ENCODE measurements around the gene WDR59. TPM values are rescaled to one million over a fixed set of nuclear protein-coding genes. Genes with fewer than 3 reads are reported as not detected.

WDR59 gene
- total RNA-seq, 2 donors from 2014 or later: 105 to 110 TPM

DNA sequence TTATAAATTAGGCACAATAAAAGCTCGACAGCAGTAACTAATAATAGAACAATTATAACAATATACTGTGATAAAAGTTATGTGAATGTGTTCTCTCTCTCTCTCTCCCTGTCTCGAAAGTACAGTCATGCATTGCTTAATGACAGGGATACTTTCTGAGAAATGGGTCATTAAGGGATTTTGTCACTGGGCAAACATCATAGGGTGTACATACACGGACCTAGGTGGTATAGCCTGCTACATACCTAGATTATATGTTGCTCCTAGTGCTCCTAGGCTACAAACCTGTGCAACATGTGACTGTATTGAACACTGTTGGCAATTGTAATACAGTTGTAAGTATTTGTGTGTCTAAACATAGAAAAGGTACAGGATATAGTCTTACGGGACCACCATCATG, 20.8 kb upstream of the WDR59 start:
- Mint-ChIP-seq H3K4me1 (peaks cover 23% of the 10 kb centered on the region), H3K36me3 (ENCODE audit: low read depth) (peaks cover 10% of the 10 kb centered on the region), H3K27ac (no peak overlapping the region), H3K4me3 (no peak overlapping the region), H3K27me3 (ENCODE audit: insufficient read depth) (no peaks in the 10 kb centered on the region), H3K9me3 (no peaks in the 10 kb centered on the region)
- H3K36me3 ChIP-seq (ENCODE audit: control insufficient read depth, insufficient read depth, low read length): no peaks in the 10 kb centered on the region
- H3K9me3 ChIP-seq (ENCODE audit: control insufficient read depth, low read length): peaks cover 5% of the 10 kb centered on the region
- TF ChIP-seq, protein P1, sequence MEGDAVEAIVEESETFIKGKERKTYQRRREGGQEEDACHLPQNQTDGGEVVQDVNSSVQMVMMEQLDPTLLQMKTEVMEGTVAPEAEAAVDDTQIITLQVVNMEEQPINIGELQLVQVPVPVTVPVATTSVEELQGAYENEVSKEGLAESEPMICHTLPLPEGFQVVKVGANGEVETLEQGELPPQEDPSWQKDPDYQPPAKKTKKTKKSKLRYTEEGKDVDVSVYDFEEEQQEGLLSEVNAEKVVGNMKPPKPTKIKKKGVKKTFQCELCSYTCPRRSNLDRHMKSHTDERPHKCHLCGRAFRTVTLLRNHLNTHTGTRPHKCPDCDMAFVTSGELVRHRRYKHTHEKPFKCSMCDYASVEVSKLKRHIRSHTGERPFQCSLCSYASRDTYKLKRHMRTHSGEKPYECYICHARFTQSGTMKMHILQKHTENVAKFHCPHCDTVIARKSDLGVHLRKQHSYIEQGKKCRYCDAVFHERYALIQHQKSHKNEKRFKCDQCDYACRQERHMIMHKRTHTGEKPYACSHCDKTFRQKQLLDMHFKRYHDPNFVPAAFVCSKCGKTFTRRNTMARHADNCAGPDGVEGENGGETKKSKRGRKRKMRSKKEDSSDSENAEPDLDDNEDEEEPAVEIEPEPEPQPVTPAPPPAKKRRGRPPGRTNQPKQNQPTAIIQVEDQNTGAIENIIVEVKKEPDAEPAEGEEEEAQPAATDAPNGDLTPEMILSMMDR (conservative IDR thresholded peaks at IDR 0.05): no peak
- 95 to 100% methylated on average over 2 to 3 of the region's 4 CpGs for WGBS, 2 experiments (ENCODE audit: insufficient coverage in 1 of 2, insufficient read length in 1 of 2)
- H3K4me1 ChIP-seq (ENCODE audit: control insufficient read depth, insufficient read depth, low read length): peaks cover 4% of the 10 kb centered on the region
- no peak overlapping the region for H3K4me3 ChIP-seq (ENCODE audit: low read length)
- no peak overlapping the region for H3K27ac ChIP-seq (ENCODE audit: low read depth, low read length)
- H3K9ac ChIP-seq (ENCODE audit: extremely low read depth, low read length, poor library complexity, severe bottlenecking): no peak overlapping the region
- no peaks in the 10 kb centered on the region for H3K27me3 ChIP-seq (ENCODE audit: control insufficient read depth, insufficient read depth, low read length, poor library complexity, severe bottlenecking)
- DNase-seq: no peak

DNA sequence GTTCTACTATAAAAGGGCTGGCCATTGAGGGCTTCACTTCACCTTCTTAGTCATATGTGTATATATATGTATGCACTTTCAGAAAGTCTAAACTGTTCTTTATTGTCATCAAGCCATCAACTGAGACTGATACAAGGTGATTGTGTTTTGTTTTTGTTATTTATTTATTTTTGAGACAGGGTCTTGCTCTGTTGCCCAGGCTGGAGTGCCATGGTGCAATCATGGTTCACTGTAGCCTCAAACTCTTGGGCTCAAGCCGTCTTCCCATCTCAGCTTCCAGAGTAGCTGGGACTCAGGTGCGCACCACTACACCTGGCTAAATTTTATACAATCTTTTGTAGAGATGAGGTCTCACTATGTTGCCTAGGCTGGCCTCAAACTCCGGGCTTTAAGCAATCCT, 19.5 kb upstream of the WDR59 start:
- H3K36me3 Mint-ChIP-seq (ENCODE audit: low read depth): peaks cover 10% of the 10 kb centered on the region
- no peak for DNase-seq
- TF ChIP-seq, protein P1 (conservative IDR thresholded peaks at IDR 0.05): no peak
- Histone ChIP-seq H3K36me3 (ENCODE audit: control insufficient read depth, insufficient read depth, low read length) (no peaks in the 10 kb centered on the region), H3K4me3 (ENCODE audit: low read length) (no peak overlapping the region), H3K9me3 (ENCODE audit: control insufficient read depth, low read length) (peaks cover 5% of the 10 kb centered on the region), H3K4me1 (ENCODE audit: control insufficient read depth, insufficient read depth, low read length) (peaks cover 5% of the 10 kb centered on the region), H3K9ac (ENCODE audit: extremely low read depth, low read length, poor library complexity, severe bottlenecking) (no peak overlapping the region), H3K27me3 (ENCODE audit: control insufficient read depth, insufficient read depth, low read length, poor library complexity, severe bottlenecking) (no peaks in the 10 kb centered on the region), H3K27ac (ENCODE audit: low read depth, low read length) (no peak overlapping the region)
- no peak overlapping the region for H3K27ac Mint-ChIP-seq
- H3K27me3 Mint-ChIP-seq (ENCODE audit: insufficient read depth): peaks cover 6% of the 10 kb centered on the region
- peaks cover 31% of the 10 kb centered on the region for H3K4me1 Mint-ChIP-seq
- H3K4me3 Mint-ChIP-seq: no peak overlapping the region
- 95 to 100% methylated on average over 2 to 3 of the region's 3 CpGs for WGBS, 2 experiments (ENCODE audit: insufficient coverage in 1 of 2, insufficient read length in 1 of 2)
- no peaks in the 10 kb centered on the region for H3K9me3 Mint-ChIP-seq

DNA sequence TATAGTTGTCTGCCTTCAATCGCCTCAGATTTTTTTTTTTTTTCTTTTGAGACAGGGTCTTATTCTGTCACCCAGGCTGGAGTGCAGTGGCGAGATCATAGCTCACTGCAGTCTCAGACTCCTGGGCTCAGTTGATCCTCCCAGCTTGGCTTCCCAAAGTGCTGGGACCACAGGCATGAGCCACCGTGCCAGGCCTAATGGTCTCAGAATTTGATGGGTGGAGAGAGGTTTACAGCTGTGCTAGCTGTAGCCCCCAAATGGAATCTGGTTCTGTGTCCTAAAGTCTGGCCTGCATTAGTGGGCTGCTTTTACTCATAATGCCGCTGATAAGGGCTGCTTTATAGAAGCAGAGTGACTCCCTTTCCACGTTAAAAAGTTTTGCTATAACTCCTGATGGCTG, 19.0 kb upstream of the WDR59 start:
- H3K4me1 Mint-ChIP-seq: peaks cover 31% of the 10 kb centered on the region
- no peaks in the 10 kb centered on the region for H3K36me3 ChIP-seq (ENCODE audit: control insufficient read depth, insufficient read depth, low read length)
- peak overlapping the region; percentile 10 for H3K27ac Mint-ChIP-seq
- no peak overlapping the region for H3K9ac ChIP-seq (ENCODE audit: extremely low read depth, low read length, poor library complexity, severe bottlenecking)
- peaks cover 6% of the 10 kb centered on the region for H3K27me3 Mint-ChIP-seq (ENCODE audit: insufficient read depth)
- peaks cover 5% of the 10 kb centered on the region for H3K9me3 ChIP-seq (ENCODE audit: control insufficient read depth, low read length)
- peaks cover 9% of the 10 kb centered on the region for H3K36me3 Mint-ChIP-seq (ENCODE audit: low read depth)
- TF ChIP-seq, protein P1 (conservative IDR thresholded peaks at IDR 0.05): no peak
- H3K4me3 ChIP-seq (ENCODE audit: low read length): no peak overlapping the region
- no peak for DNase-seq
- H3K27ac ChIP-seq (ENCODE audit: low read depth, low read length): no peak overlapping the region
- H3K4me3 Mint-ChIP-seq: no peak overlapping the region
- WGBS, 2 experiments (ENCODE audit: insufficient coverage in 1 of 2, insufficient read length in 1 of 2): 96 to 97% methylated on average over 3 to 5 of the region's 5 CpGs
- peaks cover 5% of the 10 kb centered on the region for H3K4me1 ChIP-seq (ENCODE audit: control insufficient read depth, insufficient read depth, low read length)
- H3K27me3 ChIP-seq (ENCODE audit: control insufficient read depth, insufficient read depth, low read length, poor library complexity, severe bottlenecking): no peaks in the 10 kb centered on the region
- H3K9me3 Mint-ChIP-seq: no peaks in the 10 kb centered on the region
